H9 (cell line): Measurements from ENCODE around the gene KIF26A. TPM values are rescaled to one million over a fixed set of nuclear protein-coding genes. Genes with fewer than 3 reads are reported as not detected.

Experiments
- DNase-seq: peaks from one replicate; pipeline ENCODE4 v3.0.0-alpha.2; 2017
- H2AFZ ChIP-seq: one replicate; pipeline ENCODE4 v1.6.1; 2013; ENCODE audit warnings: mild to moderate bottlenecking, low read length, control low read depth, moderate library complexity
- H2AK5ac ChIP-seq: 2 replicates; pipeline ENCODE4 v1.6.1; 2013; ENCODE audit warnings: low read length, control low read depth, mixed read lengths; ENCODE audit not compliant: insufficient read length
- H2BK120ac ChIP-seq: one replicate; pipeline ENCODE4 v1.6.1; 2013; ENCODE audit warnings: low read depth, mild to moderate bottlenecking, low read length, control low read depth, inconsistent platforms; ENCODE audit not compliant: poor library complexity, severe bottlenecking
- H2BK12ac ChIP-seq: 2 replicates; pipeline ENCODE4 v1.6.1; 2013; ENCODE audit warnings: low read length, control low read depth, mixed read lengths, low read depth; ENCODE audit not compliant: insufficient read length
- H2BK15ac ChIP-seq: 2 replicates; pipeline ENCODE4 v1.6.1; 2013; ENCODE audit warnings: low read depth, low read length, control low read depth
- H2BK20ac ChIP-seq: one replicate; pipeline ENCODE4 v1.6.1; 2013; ENCODE audit warnings: low read depth, mild to moderate bottlenecking, low read length, control low read depth, inconsistent platforms; ENCODE audit not compliant: poor library complexity, severe bottlenecking
- H2BK5ac ChIP-seq: 2 replicates; pipeline ENCODE4 v1.6.1; 2013; ENCODE audit warnings: low read length, control low read depth, mixed read lengths; ENCODE audit not compliant: insufficient read length
- H3K14ac ChIP-seq: 2 replicates; pipeline ENCODE4 v1.6.1; 2013; ENCODE audit warnings: low read length, control low read depth; ENCODE audit not compliant: insufficient read depth
- H3K18ac ChIP-seq: 2 replicates; pipeline ENCODE4 v1.6.1; 2013; ENCODE audit warnings: low read depth, mild to moderate bottlenecking, mixed read lengths, low read length, control low read depth; ENCODE audit not compliant: insufficient read length
- H3K23ac ChIP-seq: 2 replicates; pipeline ENCODE4 v1.6.1; 2013; ENCODE audit warnings: low read length, control low read depth, mixed read lengths, low read depth; ENCODE audit not compliant: insufficient read length
- H3K23me2 ChIP-seq: 2 replicates; pipeline ENCODE4 v1.6.1; 2013; ENCODE audit warnings: low read depth, mild to moderate bottlenecking, mixed read lengths, low read length, control low read depth; ENCODE audit not compliant: insufficient read length, poor library complexity, severe bottlenecking
- H3K27ac ChIP-seq: 2 replicates; pipeline ENCODE4 v1.5.1; 2013; ENCODE audit warnings: low read length, control low read depth, mixed read lengths, low read depth; ENCODE audit not compliant: insufficient read length
- H3K27me3 ChIP-seq: 2 replicates; pipeline ENCODE4 v1.6.1; 2013; ENCODE audit warnings: low read length, control low read depth, inconsistent platforms; ENCODE audit not compliant: insufficient read depth
- H3K4ac ChIP-seq: 2 replicates; pipeline ENCODE4 v1.6.1; 2013; ENCODE audit warnings: low read depth, mild to moderate bottlenecking, control low read depth, inconsistent platforms, low read length, moderate library complexity
- H3K4me1 ChIP-seq: 2 replicates; pipeline ENCODE4 v1.6.1; 2013; ENCODE audit warnings: low read length, control low read depth, inconsistent platforms; ENCODE audit not compliant: insufficient read depth
- H3K4me2 ChIP-seq: 2 replicates; pipeline ENCODE4 v1.6.1; 2013; ENCODE audit warnings: low read length, control low read depth, mixed read lengths; ENCODE audit not compliant: insufficient read length, insufficient read depth
- H3K56ac ChIP-seq: 2 replicates; pipeline ENCODE4 v1.6.1; 2013; ENCODE audit warnings: low read depth, mild to moderate bottlenecking, mixed read lengths, low read length, control low read depth; ENCODE audit not compliant: insufficient read length
- H3K79me1 ChIP-seq: 2 replicates; pipeline ENCODE4 v1.6.1; 2013; ENCODE audit warnings: low read depth, mild to moderate bottlenecking, moderate library complexity, low read length, control low read depth, inconsistent platforms; ENCODE audit not compliant: insufficient read depth, poor library complexity, severe bottlenecking
- H3K79me2 ChIP-seq: 2 replicates; pipeline ENCODE4 v1.6.1; 2013; ENCODE audit warnings: low read length, control low read depth, inconsistent platforms; ENCODE audit not compliant: insufficient read depth
- H3K9ac ChIP-seq: 2 replicates; pipeline ENCODE4 v1.6.1; 2013; ENCODE audit warnings: low read length, control low read depth, mixed read lengths; ENCODE audit not compliant: insufficient read length; ENCODE audit errors: extremely low read depth
- H3K9me3 ChIP-seq: one replicate; pipeline ENCODE4 v1.6.1; 2013; ENCODE audit warnings: low read depth, low read length, inconsistent platforms; ENCODE audit not compliant: control insufficient read depth
- H3T11ph ChIP-seq: one replicate; pipeline ENCODE4 v1.6.1; 2013; ENCODE audit warnings: mild to moderate bottlenecking, low read length, control low read depth, inconsistent platforms
- H4K20me1 ChIP-seq: one replicate; pipeline ENCODE4 v1.6.1; 2013; ENCODE audit not compliant: control insufficient read depth, insufficient read length, insufficient read depth
- H4K5ac ChIP-seq: 2 replicates; pipeline ENCODE4 v1.6.1; 2013; ENCODE audit warnings: low read depth, mild to moderate bottlenecking, mixed read lengths, low read length, control low read depth; ENCODE audit not compliant: insufficient read length
- H4K8ac ChIP-seq: replicated peaks from 2 replicates; pipeline ENCODE4 v1.6.1; 2013; ENCODE audit warnings: low read length, control low read depth, mixed read lengths, low read depth; ENCODE audit not compliant: insufficient read length
- H4K91ac ChIP-seq: 2 replicates; pipeline ENCODE4 v1.6.1; 2013; ENCODE audit warnings: low read depth, mild to moderate bottlenecking, moderate library complexity, mixed read lengths, low read length, control low read depth; ENCODE audit not compliant: insufficient read length
- H3K27ac Mint-ChIP-seq, 3 experiments: 2 replicates in 2 of 3; 3 replicates in 1 of 3; pipeline ENCODE4 v1.8.0; 2020 to 2021; ENCODE audit warnings: mixed read lengths in 3 of 3, mild to moderate bottlenecking in 1 of 3, moderate library complexity in 1 of 3
- H3K27me3 Mint-ChIP-seq: 2 replicates; pipeline ENCODE4 v1.8.0; 2021; ENCODE audit warnings: low read depth, mild to moderate bottlenecking, moderate library complexity, mixed read lengths
- H3K36me3 Mint-ChIP-seq, 3 experiments: 2 replicates in 2 of 3; 3 replicates in 1 of 3; pipeline ENCODE4 v1.8.0; 2020 to 2021; ENCODE audit warnings: low read depth in 3 of 3, mixed read lengths in 3 of 3; ENCODE audit not compliant: insufficient read depth in 1 of 3
- H3K4me1 Mint-ChIP-seq, 2 experiments: 2 replicates each; pipeline ENCODE4 v1.8.0; 2020; ENCODE audit warnings: mixed read lengths in 2 of 2
- H3K4me3 Mint-ChIP-seq, 2 experiments: 2 replicates in 1 of 2; 3 replicates in 1 of 2; pipeline ENCODE4 v1.8.0; 2020 to 2021; ENCODE audit warnings: mild to moderate bottlenecking in 2 of 2, mixed read lengths in 2 of 2, moderate library complexity in 1 of 2
- H3K9me3 Mint-ChIP-seq, 2 experiments: 2 replicates in 1 of 2; 3 replicates in 1 of 2; pipeline ENCODE4 v1.8.0; 2020; ENCODE audit warnings: mild to moderate bottlenecking in 2 of 2, mixed read lengths in 2 of 2, moderate library complexity in 1 of 2
- WGBS: extraction: QIAGEN DNeasy Blood & Tissue Kit; methylation state at CpG from one replicate; pipeline ENCODE4 v1.1.7; 2013; ENCODE audit warnings: missing lambda C conversion rate, low lambda C conversion rate, mixed read lengths; ENCODE audit not compliant: insufficient read length; ENCODE audit errors: extremely low coverage; 5-methylcytosine and 5-hydroxymethylcytosine counted together
- total RNA-seq: library from RNA; stranded (reverse); gene quantifications from 2 replicates; pipeline ENCODE4 v1.2.1, GENCODE V29; 2021
- TF ChIP-seq, protein P1 (sequence below): fragments of 200-600 bp; sonication (generic); conservative IDR thresholded peaks from 3 replicates; pipeline ENCODE4 v1.8.0; 2021; ENCODE audit warnings: antibody characterized with exemption, mild to moderate bottlenecking

KIF26A gene
- total RNA-seq, 1 experiment from 2014 or later, result 44.2 TPM

DNA sequence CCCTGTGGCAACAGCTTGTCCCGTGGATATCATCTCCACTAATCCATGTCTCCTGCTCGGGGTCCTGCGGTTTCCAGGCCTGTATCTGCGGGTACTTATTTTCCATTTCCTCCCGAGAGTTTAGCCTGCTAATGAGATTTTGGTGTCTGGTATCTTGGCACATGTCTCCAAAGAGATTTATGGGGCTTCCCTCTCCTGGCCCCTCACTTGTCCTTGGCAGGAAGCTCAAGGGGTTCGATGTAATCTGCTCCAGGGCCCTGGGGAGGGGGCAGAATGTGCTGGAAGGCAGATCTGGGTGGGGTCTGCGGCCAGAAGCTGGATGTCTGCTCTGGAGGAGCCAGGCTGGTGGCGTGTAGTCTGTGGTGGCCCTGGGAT lies 85.7 kb downstream of the KIF26A start:
- no peaks in the 10 kb centered on the region for H3K27me3 ChIP-seq
- H2AK5ac ChIP-seq, result no peak overlapping the region
- no peak overlapping the region for H2AFZ ChIP-seq
- WGBS, result no CpG with 5 or more reads among the region's 8 CpGs
- H3K23ac ChIP-seq, result no peak overlapping the region
- no peak overlapping the region for H4K5ac ChIP-seq
- no peaks in the 10 kb centered on the region for H3K79me1 ChIP-seq
- H3K4me3 Mint-ChIP-seq, result no peak overlapping the region; a peak in 1 of 5 replicates
- no peak overlapping the region for H2BK12ac ChIP-seq
- no peak overlapping the region for H4K91ac ChIP-seq
- no peaks in the 10 kb centered on the region; the same call in 1 of the 2 replicates for H3K4me1 ChIP-seq
- H2BK120ac ChIP-seq, result no peak overlapping the region
- no peak overlapping the region for H4K8ac ChIP-seq
- DNase-seq, result no peak
- H3K4ac ChIP-seq, result no peak overlapping the region
- H3K23me2 ChIP-seq, result no peaks in the 10 kb centered on the region
- H3K9me3 Mint-ChIP-seq, result peaks cover 2 to 6% of the 10 kb centered on the region in 2 experiments; a peak in 3 of 5 replicates
- H3T11ph ChIP-seq, result no peak overlapping the region
- no peak overlapping the region for H3K4me2 ChIP-seq
- H3K56ac ChIP-seq, result no peak overlapping the region
- H2BK15ac ChIP-seq, result no peak overlapping the region
- peaks cover 29 to 48% of the 10 kb centered on the region in 2 experiments for H3K4me1 Mint-ChIP-seq
- H3K9ac ChIP-seq, result no peak overlapping the region
- H2BK5ac ChIP-seq, result no peak overlapping the region
- no peak overlapping the region for H3K14ac ChIP-seq
- H3K27ac Mint-ChIP-seq, result 0 out of 7 replicates have a peak overlapping the region, but pooled peaks of 1 of the 3 experiments have one; percentile 47
- H2BK20ac ChIP-seq, result no peak overlapping the region
- H4K20me1 ChIP-seq, result no peaks in the 10 kb centered on the region
- H3K36me3 Mint-ChIP-seq, result no peaks in the 10 kb centered on the region; a peak in 1 of 7 replicates
- TF ChIP-seq, protein P1, sequence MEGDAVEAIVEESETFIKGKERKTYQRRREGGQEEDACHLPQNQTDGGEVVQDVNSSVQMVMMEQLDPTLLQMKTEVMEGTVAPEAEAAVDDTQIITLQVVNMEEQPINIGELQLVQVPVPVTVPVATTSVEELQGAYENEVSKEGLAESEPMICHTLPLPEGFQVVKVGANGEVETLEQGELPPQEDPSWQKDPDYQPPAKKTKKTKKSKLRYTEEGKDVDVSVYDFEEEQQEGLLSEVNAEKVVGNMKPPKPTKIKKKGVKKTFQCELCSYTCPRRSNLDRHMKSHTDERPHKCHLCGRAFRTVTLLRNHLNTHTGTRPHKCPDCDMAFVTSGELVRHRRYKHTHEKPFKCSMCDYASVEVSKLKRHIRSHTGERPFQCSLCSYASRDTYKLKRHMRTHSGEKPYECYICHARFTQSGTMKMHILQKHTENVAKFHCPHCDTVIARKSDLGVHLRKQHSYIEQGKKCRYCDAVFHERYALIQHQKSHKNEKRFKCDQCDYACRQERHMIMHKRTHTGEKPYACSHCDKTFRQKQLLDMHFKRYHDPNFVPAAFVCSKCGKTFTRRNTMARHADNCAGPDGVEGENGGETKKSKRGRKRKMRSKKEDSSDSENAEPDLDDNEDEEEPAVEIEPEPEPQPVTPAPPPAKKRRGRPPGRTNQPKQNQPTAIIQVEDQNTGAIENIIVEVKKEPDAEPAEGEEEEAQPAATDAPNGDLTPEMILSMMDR, result no peak
- H3K9me3 ChIP-seq, result no peaks in the 10 kb centered on the region
- H3K27ac ChIP-seq, result no peak overlapping the region
- H3K18ac ChIP-seq, result no peak overlapping the region
- H3K79me2 ChIP-seq, result no peaks in the 10 kb centered on the region
- no peaks in the 10 kb centered on the region for H3K27me3 Mint-ChIP-seq
